Measurements from ENCODE around the gene GUCA2B. TPM values are rescaled to one million over a fixed set of nuclear protein-coding genes. Genes with fewer than 3 reads are reported as not detected.

Gene GUCA2B
- total RNA-seq, 4 donors from 2014 or later = not detected

DNA sequence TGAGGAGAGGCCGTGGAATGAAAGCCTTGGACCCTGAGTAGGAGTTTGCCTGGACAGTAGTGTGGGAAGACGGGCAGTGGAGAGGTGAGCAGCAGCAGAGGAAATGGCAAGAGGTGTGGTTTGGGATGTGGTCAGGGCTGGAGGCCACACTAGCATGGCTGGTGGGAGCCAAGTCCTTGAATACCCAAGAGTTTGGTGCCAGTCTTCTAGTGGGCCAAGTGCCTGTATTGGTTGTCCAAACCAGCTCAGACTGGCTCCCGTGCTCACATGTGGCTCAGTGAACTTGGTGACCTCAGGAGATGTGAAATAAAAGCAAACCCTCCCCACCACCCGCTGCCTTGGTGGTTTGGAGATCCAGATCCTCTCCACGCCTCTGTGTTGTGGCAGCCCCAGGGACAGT lies 9.0 kb downstream of the GUCA2B start:
- peaks cover 0 to 31% (median 0%) of the 10 kb centered on the region in 4 donors for H3K27me3 ChIP-seq
- intact Hi-C loops (cut with DNase I) = no loop called here
- H3K9me3 ChIP-seq = peaks cover 0 to 5% (median 5%) of the 10 kb centered on the region in 3 donors
- WGBS, 2 donors = 77 to 80% methylated on average over 5 of the region's 5 CpGs
- DNase-seq = no peak
- peaks cover 4 to 16% (median 8%) of the 10 kb centered on the region in 3 donors for H3K4me1 ChIP-seq
- no peak for TF ChIP-seq POLR2A (IDR thresholded peaks at IDR 0.05)
- no peak for TF ChIP-seq CTCF (IDR thresholded peaks at IDR 0.05)
- no peak overlapping the region for H3K27ac ChIP-seq
- H3K4me3 ChIP-seq = no peak overlapping the region
- H3K36me3 ChIP-seq = no peaks in the 10 kb centered on the region

- Histone ChIP-seq H3K9me3 (peaks cover 0 to 5% (median 5%) of the 10 kb centered on the region in 3 donors), H3K27ac (no peak overlapping the region), H3K27me3 (peaks cover 0 to 31% (median 0%) of the 10 kb centered on the region in 4 donors), H3K36me3 (no peaks in the 10 kb centered on the region), H3K4me3 (no peak overlapping the region), H3K4me1 (peaks cover 4 to 17% (median 8%) of the 10 kb centered on the region in 3 donors)
- no peak for TF ChIP-seq CTCF (IDR thresholded peaks at IDR 0.05)
- no peak for TF ChIP-seq POLR2A (IDR thresholded peaks at IDR 0.05)
- WGBS, 2 donors = 60 to 80% methylated on average over 1 to 2 of the region's 2 CpGs
- no peak for DNase-seq
- intact Hi-C loops (cut with DNase I) = no loop called here
Observed at GRCh38 chr1:42163114-42163513, 9.9 kb downstream of the GUCA2B start.

DNA sequence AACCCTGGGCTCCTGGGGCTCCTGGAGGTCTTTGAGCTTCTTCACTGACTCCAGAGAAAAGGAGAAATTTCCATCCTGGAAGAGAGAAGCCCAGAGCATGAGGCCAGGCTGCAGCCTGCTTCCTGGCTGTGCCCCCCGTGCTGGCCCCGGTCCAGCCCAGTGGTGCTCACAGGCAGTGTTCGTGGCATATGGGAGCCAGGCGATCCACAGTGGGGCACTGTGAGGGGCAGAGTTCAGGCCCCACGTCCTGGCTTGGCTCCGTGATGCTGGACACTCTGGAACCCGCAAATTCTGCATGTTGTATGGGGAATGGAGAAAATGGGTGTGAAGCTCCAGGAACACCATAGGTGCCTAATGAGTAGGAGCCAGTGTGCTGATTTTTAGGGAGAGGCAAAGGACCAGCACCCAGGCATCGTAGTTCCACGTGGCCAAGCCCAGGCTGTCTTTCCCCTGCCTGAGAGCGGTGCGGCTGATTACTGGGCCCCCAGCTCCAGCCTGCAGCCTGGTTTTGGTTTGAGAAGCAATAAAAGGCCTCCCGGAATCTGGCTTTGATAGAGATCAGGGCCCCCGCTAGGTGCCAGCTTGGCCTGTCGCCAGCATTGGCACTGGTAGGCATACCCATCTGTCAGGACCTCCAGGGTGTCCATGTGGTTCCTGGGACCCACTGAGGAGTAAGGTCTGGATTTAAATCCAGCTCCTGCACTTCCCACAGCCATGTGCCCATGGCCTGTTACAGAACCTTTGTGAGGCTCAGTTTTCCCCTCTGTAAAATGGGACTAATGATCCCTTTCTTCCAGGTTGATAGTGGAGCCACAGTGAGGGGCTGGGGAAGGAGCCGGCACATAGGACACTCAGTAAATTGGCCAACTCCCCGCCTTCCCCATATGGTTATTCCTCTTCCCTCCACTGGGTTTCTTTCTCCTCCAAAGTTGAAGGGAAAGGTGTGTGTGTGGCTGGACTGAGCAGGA lies 10.6 kb downstream of the GUCA2B start:
- TF ChIP-seq POLR2A (IDR thresholded peaks at IDR 0.05) = no peak
- TF ChIP-seq CTCF (IDR thresholded peaks at IDR 0.05) = no peak
- Histone ChIP-seq H3K9me3 (peaks cover 0 to 5% (median 5%) of the 10 kb centered on the region in 3 donors), H3K4me3 (no peak overlapping the region), H3K4me1 (peaks cover 4 to 22% (median 8%) of the 10 kb centered on the region in 3 donors), H3K27ac (no peak overlapping the region), H3K27me3 (peaks cover 0 to 31% (median 0%) of the 10 kb centered on the region in 4 donors), H3K36me3 (no peaks in the 10 kb centered on the region)
- intact Hi-C loops (cut with DNase I) = no loop called here
- DNase-seq = no peak
- WGBS, 2 donors = 88 to 90% methylated on average over 3 to 9 of the region's 16 CpGs

- intact Hi-C loops (cut with DNase I) = no loop called here
- Histone ChIP-seq H3K4me3 (no peak within 1 kb of the TSS), H3K27me3 (peaks cover 0 to 31% (median 0%) of the 10 kb centered on the region in 4 donors), H3K4me1 (peaks cover 4 to 22% (median 8%) of the 10 kb centered on the region in 3 donors), H3K36me3 (no peaks in the 10 kb centered on the region), H3K27ac (no peak within 1 kb of the TSS), H3K9me3 (peaks cover 0 to 5% (median 5%) of the 10 kb centered on the region in 3 donors)
- WGBS, 2 donors = 80 to 87% methylated on average over 12 of the region's 24 CpGs
- DNase-seq = no peak
- TF ChIP-seq CTCF (IDR thresholded peaks at IDR 0.05) (no peak), POLR2A (IDR thresholded peaks at IDR 0.05) (no peak)
Observed at GRCh38 chr1:42164551-42165420, 11.6 kb downstream of the GUCA2B start, which contains the start of gene GUCA2A. Gene GUCA2A, minus strand, starts transcription at chr1:42164745. Its CDS starts 33 bp downstream, at chr1:42164712.

Data from esophagus squamous epithelium (tissue), 5 donors.